HepG2 (cell line): ENCODE data around the gene UQCRC1. TPM values are rescaled to one million over a fixed set of nuclear protein-coding genes. Genes with fewer than 3 reads are reported as not detected.

ENCODE experiments used
- ATF4 ChIP-seq, 2 experiments: fragments of 450-650 bp in 1 of 2; sonication (generic) in 1 of 2; formaldehyde crosslinking; IDR thresholded peaks; 2 replicates each; pipeline versions ENCODE4 v1.5.0 to v1.8.0; 2020 to 2022; ENCODE audit warnings: mild to moderate bottlenecking in 1 of 2, missing genetic modification reagents in 1 of 2
- BRCA1 ChIP-seq: sonication (generic); formaldehyde crosslinking; IDR thresholded peaks from 2 replicates; pipeline ENCODE4 v1.4.0; 2020; ENCODE audit warnings: missing genetic modification reagents
- BRF2 ChIP-seq: sonication (generic); formaldehyde crosslinking; IDR thresholded peaks from 2 replicates; pipeline ENCODE4 v1.8.1; 2022; ENCODE audit warnings: mild to moderate bottlenecking, missing genetic modification reagents
- CBX1 ChIP-seq: IDR thresholded peaks from one replicate; pipeline ENCODE4 v1.6.1; 2016; ENCODE audit warnings: antibody characterized with exemption, low read depth
- DBP ChIP-seq: sonication (generic); formaldehyde crosslinking; IDR thresholded peaks from 2 replicates; pipeline ENCODE4 v1.4.0; 2020; ENCODE audit warnings: missing genetic modification reagents; ENCODE audit errors: not compliant biosample characterization
- HIC2 ChIP-seq: sonication (generic); formaldehyde crosslinking; IDR thresholded peaks from 2 replicates; pipeline ENCODE4 v1.9.0; 2022; ENCODE audit warnings: low read depth, missing genetic modification reagents
- HOXD1 ChIP-seq: sonication (generic); formaldehyde crosslinking; IDR thresholded peaks from 2 replicates; pipeline ENCODE4 v1.5.0; 2020; ENCODE audit warnings: missing genetic modification reagents
- KDM3A ChIP-seq: IDR thresholded peaks from 2 replicates; pipeline ENCODE4 v1.6.1; 2018; ENCODE audit warnings: low read depth, missing compliant biosample characterization
- NR2F6 ChIP-seq, 2 experiments: IDR thresholded peaks; 2 replicates each; pipeline ENCODE4 v1.6.1; 2016; ENCODE audit warnings: antibody characterized with exemption in 1 of 2, mild to moderate bottlenecking in 1 of 2
- SMARCE1 ChIP-seq: fragments of 450-650 bp; IDR thresholded peaks from 2 replicates; pipeline ENCODE4 v1.6.1; 2017; ENCODE audit warnings: borderline replicate concordance
- SPEN ChIP-seq: sonication (generic); formaldehyde crosslinking; IDR thresholded peaks from 2 replicates; pipeline ENCODE4 v1.5.1; 2020; ENCODE audit warnings: low read depth, mild to moderate bottlenecking, missing genetic modification reagents
- SRSF9 ChIP-seq: fragments of 200-400 bp; formaldehyde crosslinking; IDR thresholded peaks from 2 replicates; pipeline ENCODE4 v1.6.1; 2018; ENCODE audit warnings: borderline replicate concordance, mild to moderate bottlenecking, low read depth, low read length; ENCODE audit not compliant: insufficient read depth, poor library complexity, severe bottlenecking
- STAG1 ChIP-seq: sonication (generic); formaldehyde crosslinking; IDR thresholded peaks from 2 replicates; pipeline ENCODE4 v1.4.0; 2020; ENCODE audit warnings: missing genetic modification reagents
- ZBTB21 ChIP-seq: sonication (generic); formaldehyde crosslinking; IDR thresholded peaks from 2 replicates; pipeline ENCODE4 v1.4.0; 2020; ENCODE audit warnings: missing genetic modification reagents
- ZKSCAN8 ChIP-seq: IDR thresholded peaks from 2 replicates; pipeline ENCODE4 v1.6.1; 2016; ENCODE audit warnings: borderline replicate concordance, missing genetic modification reagents, missing compliant biosample characterization
- ZNF660 ChIP-seq: sonication (generic); formaldehyde crosslinking; IDR thresholded peaks from 2 replicates; pipeline ENCODE4 v1.5.1; 2020; ENCODE audit warnings: mild to moderate bottlenecking, low read depth, missing genetic modification reagents, borderline replicate concordance
- ZNF781 ChIP-seq: sonication (generic); formaldehyde crosslinking; IDR thresholded peaks from 2 replicates; pipeline ENCODE4 v1.5.1; 2020; ENCODE audit warnings: borderline replicate concordance, mild to moderate bottlenecking, missing genetic modification reagents; ENCODE audit errors: not compliant biosample characterization
- ZXDC ChIP-seq: sonication (generic); formaldehyde crosslinking; IDR thresholded peaks from 2 replicates; pipeline ENCODE4 v1.5.0; 2020; ENCODE audit warnings: mild to moderate bottlenecking, missing genetic modification reagents
- polyA plus RNA-seq, 8 experiments: library from polyadenylated mRNA; depleted of rRNA in 3 of 8; stranded (reverse) in 7 of 8; unstranded in 1 of 8; fragments of >200 nt; fragmentation: Illumina TruSeq in 4 of 8; extraction: Trizol in 4 of 8; gene quantifications; 2 replicates each; pipeline versions ENCODE4 v1.2.1 to v1.2.3, GENCODE V29; 2011 to 2016; ENCODE audit warnings: low read depth in 4 of 8, missing spikeins in 1 of 8, mixed read lengths in 1 of 8; ENCODE audit not compliant: insufficient read depth in 1 of 8
- total RNA-seq, 5 experiments: library from RNA; depleted of rRNA; stranded (reverse); fragments of >200 nt; fragmentation: Illumina TruSeq; extraction: Trizol; gene quantifications; 2 replicates each; pipeline ENCODE4 v1.2.3, GENCODE V29; 2016; ENCODE audit warnings: low read depth in 1 of 5
- TF ChIP-seq, protein P1 (sequence below): conservative IDR thresholded peaks from 2 replicates; pipeline ENCODE4 v1.6.1; 2018; ENCODE audit warnings: missing genetic modification reagents

The UQCRC1 gene
- total and polyA plus RNA-seq, 2 of the 13 experiments (the other 11 are each of a cell fraction or from before 2014, with no cell fraction given) = 316 to 680 TPM

DNA sequence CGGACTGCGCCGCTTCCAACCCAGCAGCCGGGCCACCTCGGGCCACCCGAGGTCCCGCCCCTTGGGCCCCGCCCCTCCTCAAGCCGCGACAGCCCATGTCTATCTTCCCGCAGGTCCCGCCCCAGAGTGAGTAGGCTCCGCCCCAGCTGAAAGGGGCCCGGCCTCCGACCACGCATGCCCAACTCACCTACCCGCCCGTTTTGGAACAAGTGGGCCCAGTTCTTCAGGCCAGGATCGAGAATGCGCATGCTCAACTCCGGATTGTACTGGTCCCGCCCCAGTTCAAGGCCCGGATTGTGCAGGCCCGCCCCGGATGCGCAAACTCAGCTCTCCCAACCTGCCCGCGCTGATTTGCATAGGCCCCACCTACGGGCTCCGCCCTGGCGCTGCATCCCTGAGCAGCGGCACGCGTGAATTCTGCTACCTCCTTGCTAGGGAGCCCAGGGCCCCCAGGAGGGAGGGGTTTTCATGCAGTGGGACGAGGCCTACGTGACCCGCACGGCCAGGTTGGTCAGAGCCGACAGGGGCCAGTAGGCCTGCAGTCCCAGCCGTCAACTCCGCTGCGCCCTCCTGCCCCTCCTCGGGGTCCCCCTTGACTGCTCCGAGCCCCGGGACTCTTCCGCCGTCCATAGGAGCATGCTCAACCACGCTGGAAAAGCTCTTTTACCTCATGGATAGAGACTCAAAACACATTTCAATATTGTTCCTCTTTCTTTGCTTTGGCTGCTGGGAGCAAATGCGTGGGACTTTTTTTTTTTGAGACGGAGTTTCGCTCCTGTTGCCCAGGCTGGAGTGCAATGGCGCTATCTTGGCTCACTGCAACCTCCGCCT lies 52.4 kb downstream of the UQCRC1 start, which contains the start of gene PFKFB4 (continued):
- TF ChIP-seq BRF2 = no peak
- TF ChIP-seq DBP (CRISPR knock-in tag) = no peak
- no peak for TF ChIP-seq SMARCE1
- peak; percentile 57 for TF ChIP-seq ZKSCAN8
- TF ChIP-seq KDM3A (CRISPR knock-in tag) = peak; percentile 60
- TF ChIP-seq ZNF660 (CRISPR knock-in tag) = no peak
- peak; percentile 75; the same call in 1 of the 2 replicates for TF ChIP-seq HOXD1 (CRISPR knock-in tag)
- TF ChIP-seq ATF4 (CRISPR knock-in tag; IDR thresholded peaks at IDR 0.05) = no peak
- TF ChIP-seq NR2F6 (IDR thresholded peaks at IDR 0.05) = peak; percentile 46; the same call in 1 of the 2 replicates
- peak; percentile 79 for TF ChIP-seq NR2F6 (CRISPR knock-in tag; IDR thresholded peaks at IDR 0.05)
- TF ChIP-seq SRSF9 = no peak
- TF ChIP-seq ZBTB21 = 0 out of 2 replicates have a peak, but pooled peaks have one; percentile 29
- peak; percentile 61; the same call in 1 of the 2 replicates for TF ChIP-seq SPEN (CRISPR knock-in tag)
- peak; percentile 47; the same call in 1 of the 2 replicates for TF ChIP-seq HIC2 (CRISPR knock-in tag)
- TF ChIP-seq, protein P1, sequence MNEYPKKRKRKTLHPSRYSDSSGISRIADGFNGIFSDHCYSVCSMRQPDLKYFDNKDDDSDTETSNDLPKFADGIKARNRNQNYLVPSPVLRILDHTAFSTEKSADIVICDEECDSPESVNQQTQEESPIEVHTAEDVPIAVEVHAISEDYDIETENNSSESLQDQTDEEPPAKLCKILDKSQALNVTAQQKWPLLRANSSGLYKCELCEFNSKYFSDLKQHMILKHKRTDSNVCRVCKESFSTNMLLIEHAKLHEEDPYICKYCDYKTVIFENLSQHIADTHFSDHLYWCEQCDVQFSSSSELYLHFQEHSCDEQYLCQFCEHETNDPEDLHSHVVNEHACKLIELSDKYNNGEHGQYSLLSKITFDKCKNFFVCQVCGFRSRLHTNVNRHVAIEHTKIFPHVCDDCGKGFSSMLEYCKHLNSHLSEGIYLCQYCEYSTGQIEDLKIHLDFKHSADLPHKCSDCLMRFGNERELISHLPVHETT (CRISPR knock-in tag) = peak; percentile 82
- no peak for TF ChIP-seq ZXDC (CRISPR knock-in tag)
- peak; percentile 78 for TF ChIP-seq CBX1
- TF ChIP-seq ZNF781 (CRISPR knock-in tag) = no peak
- peak; percentile 17; the same call in 1 of the 2 replicates for TF ChIP-seq STAG1 (CRISPR knock-in tag)
- TF ChIP-seq BRCA1 (CRISPR knock-in tag) = no peak
